Measurements from ENCODE around the gene ABCC4. TPM values are rescaled to one million over a fixed set of nuclear protein-coding genes. Genes with fewer than 3 reads are reported as not detected.

The ABCC4 gene
- total and polyA plus RNA-seq, 10 donors: 1.4 to 21.0 (median 13.3) TPM

DNA sequence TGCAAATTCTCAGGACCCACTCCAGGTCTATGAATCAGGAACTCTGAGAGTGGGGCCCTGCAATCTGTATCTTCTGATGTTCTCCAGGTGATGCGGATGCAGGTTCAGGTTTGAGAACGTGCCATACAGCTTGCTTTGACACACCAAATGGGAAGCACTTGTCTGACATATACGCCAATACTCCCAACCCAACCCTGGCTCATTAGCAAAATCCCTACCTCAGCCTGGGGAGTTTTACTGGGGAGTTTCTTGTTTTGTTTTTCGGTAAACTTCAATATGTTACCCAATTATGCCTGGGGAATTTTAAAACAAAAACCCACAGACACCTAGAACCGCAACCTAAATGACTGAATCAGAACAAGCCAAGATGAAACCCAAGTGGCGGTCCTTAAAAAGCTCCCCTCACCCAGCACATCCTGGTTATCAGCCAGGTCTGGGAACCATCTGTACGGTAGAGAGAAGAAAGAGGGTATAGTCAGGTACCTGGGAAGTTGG lies 41.2 kb downstream of the ABCC4 start:
- H3K27me3 ChIP-seq (replicated peaks in 1 of 7): no peaks in the 10 kb centered on the region
- DNase-seq: no peak
- no peak overlapping the region for H3K27ac ChIP-seq
- H3K4me1 ChIP-seq: peaks cover 0 to 8% (median 0%) of the 10 kb centered on the region in 6 donors
- no peaks in the 10 kb centered on the region for H3K9me3 ChIP-seq
- WGBS, 5 donors: 77 to 90% (median 84%) methylated on average over 7 of the region's 7 CpGs
- intact Hi-C loops (cut with DNase I; ENCODE audit: low total_unique reads): no loop called here
- TF ChIP-seq POLR2AphosphoS5 (IDR thresholded peaks at IDR 0.05): no peak
- no peak for TF ChIP-seq POLR2A (IDR thresholded peaks at IDR 0.05)
- TF ChIP-seq, protein P1, sequence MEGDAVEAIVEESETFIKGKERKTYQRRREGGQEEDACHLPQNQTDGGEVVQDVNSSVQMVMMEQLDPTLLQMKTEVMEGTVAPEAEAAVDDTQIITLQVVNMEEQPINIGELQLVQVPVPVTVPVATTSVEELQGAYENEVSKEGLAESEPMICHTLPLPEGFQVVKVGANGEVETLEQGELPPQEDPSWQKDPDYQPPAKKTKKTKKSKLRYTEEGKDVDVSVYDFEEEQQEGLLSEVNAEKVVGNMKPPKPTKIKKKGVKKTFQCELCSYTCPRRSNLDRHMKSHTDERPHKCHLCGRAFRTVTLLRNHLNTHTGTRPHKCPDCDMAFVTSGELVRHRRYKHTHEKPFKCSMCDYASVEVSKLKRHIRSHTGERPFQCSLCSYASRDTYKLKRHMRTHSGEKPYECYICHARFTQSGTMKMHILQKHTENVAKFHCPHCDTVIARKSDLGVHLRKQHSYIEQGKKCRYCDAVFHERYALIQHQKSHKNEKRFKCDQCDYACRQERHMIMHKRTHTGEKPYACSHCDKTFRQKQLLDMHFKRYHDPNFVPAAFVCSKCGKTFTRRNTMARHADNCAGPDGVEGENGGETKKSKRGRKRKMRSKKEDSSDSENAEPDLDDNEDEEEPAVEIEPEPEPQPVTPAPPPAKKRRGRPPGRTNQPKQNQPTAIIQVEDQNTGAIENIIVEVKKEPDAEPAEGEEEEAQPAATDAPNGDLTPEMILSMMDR (IDR thresholded peaks at IDR 0.05 in 8 of 11, conservative IDR thresholded peaks at IDR 0.05 in 3 of 11): no peak
- H3K36me3 ChIP-seq: no peaks in the 10 kb centered on the region
- H3K4me3 ChIP-seq: no peak overlapping the region

DNA sequence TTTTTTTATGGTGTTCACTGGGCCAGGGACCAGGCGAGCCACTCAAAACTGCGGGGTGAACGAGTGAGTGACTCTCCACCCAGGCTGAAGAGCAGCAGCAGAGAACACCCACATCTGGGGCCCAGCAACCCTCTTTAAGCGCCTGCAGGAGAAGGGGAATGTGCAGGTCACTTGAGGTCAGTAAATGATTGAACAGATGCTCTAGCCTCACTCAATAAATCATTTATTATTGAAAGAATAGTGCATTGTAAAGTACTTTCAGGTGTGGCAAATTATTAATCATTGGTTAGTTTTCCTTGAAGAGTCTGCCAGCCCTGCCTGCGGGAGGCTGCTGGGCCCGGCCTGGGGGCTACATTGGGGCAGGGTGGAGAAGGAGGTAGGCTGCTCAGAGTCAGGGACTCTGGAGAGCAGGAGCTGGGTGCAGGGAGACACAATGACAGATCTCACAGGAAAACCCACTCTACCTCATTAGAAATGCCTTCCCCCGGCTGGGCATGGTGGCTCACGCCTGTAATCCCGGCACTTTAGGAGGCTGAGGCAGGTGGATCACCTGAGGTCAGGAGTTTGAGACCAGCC lies 42.5 kb downstream of the ABCC4 start:
- no peaks in the 10 kb centered on the region for H3K9me3 ChIP-seq
- H3K36me3 ChIP-seq: no peaks in the 10 kb centered on the region
- no peak for DNase-seq
- intact Hi-C loops (cut with DNase I; ENCODE audit: low total_unique reads): no loop called here
- TF ChIP-seq POLR2AphosphoS5 (IDR thresholded peaks at IDR 0.05) (no peak), POLR2A (IDR thresholded peaks at IDR 0.05) (no peak)
- peaks cover 0 to 8% (median 0%) of the 10 kb centered on the region in 6 donors for H3K4me1 ChIP-seq
- WGBS, 5 donors: 96 to 98% (median 96%) methylated on average over 9 of the region's 9 CpGs
- H3K4me3 ChIP-seq: no peak overlapping the region
- H3K27me3 ChIP-seq (replicated peaks in 1 of 7): no peaks in the 10 kb centered on the region
- no peak overlapping the region for H3K27ac ChIP-seq

DNA sequence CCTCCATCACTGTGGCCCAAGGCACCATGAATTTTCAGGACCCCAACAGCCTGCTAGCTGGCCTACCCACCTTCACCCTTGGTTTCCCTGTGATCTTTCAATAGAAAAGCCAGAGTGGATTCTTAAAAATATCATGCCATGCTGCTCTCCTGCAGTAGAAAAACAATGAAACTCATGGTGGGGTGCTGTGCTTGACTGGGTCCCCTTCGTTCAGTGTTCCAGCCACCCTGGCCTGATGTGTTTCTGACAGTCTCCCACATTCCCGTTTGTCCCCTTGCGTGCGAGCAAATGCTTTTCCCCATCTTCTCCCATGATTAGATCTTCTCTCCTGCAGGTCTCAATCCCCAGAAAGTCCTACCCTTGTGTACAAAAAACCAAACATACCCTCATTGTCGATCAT lies 43.2 kb downstream of the ABCC4 start:
- Histone ChIP-seq H3K9me3 (no peaks in the 10 kb centered on the region), H3K4me3 (no peak overlapping the region), H3K27me3 (replicated peaks in 1 of 7) (no peaks in the 10 kb centered on the region), H3K36me3 (no peaks in the 10 kb centered on the region), H3K27ac (no peak overlapping the region), H3K4me1 (peaks cover 0 to 8% (median 0%) of the 10 kb centered on the region in 6 donors)
- DNase-seq: no peak
- intact Hi-C loops (cut with DNase I; ENCODE audit: low total_unique reads): no loop called here
- no peak for TF ChIP-seq POLR2AphosphoS5 (IDR thresholded peaks at IDR 0.05)
- TF ChIP-seq POLR2A (IDR thresholded peaks at IDR 0.05): no peak
- TF ChIP-seq, protein P1 (IDR thresholded peaks at IDR 0.05 in 8 of 11, conservative IDR thresholded peaks at IDR 0.05 in 3 of 11): no peak
- WGBS, 5 donors: 85 to 98% (median 96%) methylated on average over 5 of the region's 5 CpGs

DNA sequence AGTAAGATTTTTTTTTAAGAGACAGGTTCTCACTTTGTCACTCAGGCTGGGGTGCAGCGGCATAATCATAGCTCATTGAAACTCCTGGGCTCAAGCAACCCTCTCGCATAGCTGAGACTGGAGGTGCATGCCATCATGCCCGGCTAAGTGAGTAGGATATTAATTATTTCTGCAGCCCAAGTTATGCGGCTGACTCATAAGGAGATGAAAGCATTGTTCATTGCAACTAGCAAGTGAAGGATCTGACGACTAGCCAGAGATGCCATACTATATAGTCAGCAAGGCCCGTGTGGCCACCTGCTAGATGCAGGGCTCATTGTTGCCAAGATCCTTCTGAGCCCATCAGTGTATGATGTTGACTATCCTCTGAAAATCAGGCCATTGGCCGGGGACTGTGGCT lies 45.2 kb downstream of the ABCC4 start:
- Histone ChIP-seq H3K27me3 (replicated peaks in 1 of 7) (no peaks in the 10 kb centered on the region), H3K9me3 (no peaks in the 10 kb centered on the region), H3K27ac (no peak overlapping the region), H3K36me3 (no peaks in the 10 kb centered on the region), H3K4me3 (no peak overlapping the region), H3K4me1 (peaks cover 0 to 3% (median 0%) of the 10 kb centered on the region in 6 donors)
- intact Hi-C loops (cut with DNase I; ENCODE audit: low total_unique reads): no loop called here
- DNase-seq: no peak
- TF ChIP-seq POLR2A (IDR thresholded peaks at IDR 0.05) (no peak), POLR2AphosphoS5 (IDR thresholded peaks at IDR 0.05) (no peak)
- TF ChIP-seq, protein P1 (IDR thresholded peaks at IDR 0.05 in 8 of 11, conservative IDR thresholded peaks at IDR 0.05 in 3 of 11): no peak
- WGBS, 5 donors: 79 to 95% (median 93%) methylated on average over 7 of the region's 7 CpGs

Data from spleen (tissue), 11 donors.